Central memory CD8-positive, alpha-beta T cell (primary cell): ENCODE measurements around the gene SIGLEC5.
A peak's percentile ranks its signal among the peaks of the same experiment; 100 is the strongest.

Experiments
- ATAC-seq: fragments of 150-1000 bp; cut with Tn5 transposase; replicated peaks from 2 replicates; pipeline ENCODE4 v1.10.0; 2022; ENCODE audit warnings: mild to moderate bottlenecking, moderate FRiP score, moderate number of reproducible peaks; ENCODE audit not compliant: poor library complexity, severe bottlenecking; ENCODE audit errors: extremely low read depth
- DNase-seq, 2 donors: peaks; one replicate each; pipeline ENCODE4 v3.0.0; 2021; ENCODE audit warnings: low spot score in 2 of 2
- H3K27ac Mint-ChIP-seq: one replicate; pipeline ENCODE4 v1.8.0; 2022; ENCODE audit warnings: low read depth, mild to moderate bottlenecking, moderate library complexity, mixed read lengths
- H3K27me3 Mint-ChIP-seq: one replicate; pipeline ENCODE4 v1.8.0; 2022; ENCODE audit warnings: mixed read lengths
- H3K36me3 Mint-ChIP-seq: one replicate; pipeline ENCODE4 v1.8.0; 2022; ENCODE audit warnings: mild to moderate bottlenecking, moderate library complexity, mixed read lengths; ENCODE audit not compliant: insufficient read depth
- H3K4me1 Mint-ChIP-seq: one replicate; pipeline ENCODE4 v1.8.0; 2022; ENCODE audit warnings: mixed read lengths
- H3K4me3 Mint-ChIP-seq: one replicate; pipeline ENCODE4 v1.8.0; 2022; ENCODE audit warnings: mild to moderate bottlenecking, moderate library complexity, mixed read lengths
- H3K9me3 Mint-ChIP-seq: one replicate; pipeline ENCODE4 v1.8.0; 2022; ENCODE audit warnings: mixed read lengths

The SIGLEC5 gene

GRCh38 chr19:51593969-51594773 lies 36.0 kb downstream of the SIGLEC5 start:
- peaks cover 23% of the 10 kb centered on the region for H3K4me1 Mint-ChIP-seq
- ATAC-seq (peak; percentile 100), DNase-seq (peak; percentile 87 to 90)
- H3K4me3 Mint-ChIP-seq, result peak overlapping the region; percentile 100
- peak overlapping the region; percentile 94 for H3K27ac Mint-ChIP-seq
- H3K9me3 Mint-ChIP-seq, result peaks cover 5% of the 10 kb centered on the region
- H3K27me3 Mint-ChIP-seq, result no peaks in the 10 kb centered on the region
- peaks cover 6% of the 10 kb centered on the region for H3K36me3 Mint-ChIP-seq

- H3K4me1 Mint-ChIP-seq, result peaks cover 23% of the 10 kb centered on the region
- DNase-seq, result no peak
- H3K27ac Mint-ChIP-seq, result no peak overlapping the region
- peaks cover 6% of the 10 kb centered on the region for H3K36me3 Mint-ChIP-seq
- peak overlapping the region; percentile 100 for H3K4me3 Mint-ChIP-seq
- no peaks in the 10 kb centered on the region for H3K27me3 Mint-ChIP-seq
- ATAC-seq, result no peak
- peaks cover 5% of the 10 kb centered on the region for H3K9me3 Mint-ChIP-seq
Observed at GRCh38 chr19:51593138-51593890, 36.9 kb downstream of the SIGLEC5 start.

DNA sequence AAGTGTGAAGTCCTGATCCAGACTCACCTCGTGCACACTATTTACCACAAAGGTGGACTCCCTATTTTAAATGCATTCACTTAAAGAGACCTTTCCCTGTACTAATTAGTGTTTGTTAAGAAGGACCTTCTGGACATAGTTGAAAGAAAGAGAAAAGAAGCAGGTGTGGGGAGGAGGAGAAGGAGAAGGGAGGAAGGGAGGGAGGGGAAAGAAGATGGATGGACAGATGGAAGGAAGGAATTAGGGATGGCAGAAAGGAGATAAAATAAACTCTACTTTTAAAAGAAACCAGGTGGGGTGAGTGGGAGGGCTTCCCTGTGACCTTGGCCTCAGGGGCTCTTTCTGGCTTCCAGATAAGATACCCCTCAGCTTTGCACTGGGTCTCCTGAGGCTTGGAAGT lies 37.7 kb downstream of the SIGLEC5 start:
- Mint-ChIP-seq H3K27me3 (no peaks in the 10 kb centered on the region), H3K27ac (no peak overlapping the region), H3K9me3 (peaks cover 5% of the 10 kb centered on the region), H3K4me3 (peak overlapping the region; percentile 18), H3K36me3 (peaks cover 6% of the 10 kb centered on the region), H3K4me1 (peaks cover 23% of the 10 kb centered on the region)
- ATAC-seq (no peak), DNase-seq (no peak)

GRCh38 chr19:51590441-51590840 lies 39.8 kb downstream of the SIGLEC5 start:
- H3K4me3 Mint-ChIP-seq, result no peak overlapping the region
- H3K9me3 Mint-ChIP-seq, result peaks cover 18% of the 10 kb centered on the region
- H3K27ac Mint-ChIP-seq, result no peak overlapping the region
- H3K4me1 Mint-ChIP-seq, result peaks cover 23% of the 10 kb centered on the region
- H3K36me3 Mint-ChIP-seq, result peaks cover 9% of the 10 kb centered on the region
- DNase-seq, result no peak
- no peaks in the 10 kb centered on the region for H3K27me3 Mint-ChIP-seq
- ATAC-seq, result no peak

GRCh38 chr19:51589511-51589910 lies 40.7 kb downstream of the SIGLEC5 start:
- H3K4me3 Mint-ChIP-seq, result no peak overlapping the region
- H3K9me3 Mint-ChIP-seq, result peaks cover 18% of the 10 kb centered on the region
- H3K27ac Mint-ChIP-seq, result no peak overlapping the region
- DNase-seq (no peak), ATAC-seq (no peak)
- H3K27me3 Mint-ChIP-seq, result no peaks in the 10 kb centered on the region
- peaks cover 14% of the 10 kb centered on the region for H3K4me1 Mint-ChIP-seq
- peaks cover 7% of the 10 kb centered on the region for H3K36me3 Mint-ChIP-seq

DNA sequence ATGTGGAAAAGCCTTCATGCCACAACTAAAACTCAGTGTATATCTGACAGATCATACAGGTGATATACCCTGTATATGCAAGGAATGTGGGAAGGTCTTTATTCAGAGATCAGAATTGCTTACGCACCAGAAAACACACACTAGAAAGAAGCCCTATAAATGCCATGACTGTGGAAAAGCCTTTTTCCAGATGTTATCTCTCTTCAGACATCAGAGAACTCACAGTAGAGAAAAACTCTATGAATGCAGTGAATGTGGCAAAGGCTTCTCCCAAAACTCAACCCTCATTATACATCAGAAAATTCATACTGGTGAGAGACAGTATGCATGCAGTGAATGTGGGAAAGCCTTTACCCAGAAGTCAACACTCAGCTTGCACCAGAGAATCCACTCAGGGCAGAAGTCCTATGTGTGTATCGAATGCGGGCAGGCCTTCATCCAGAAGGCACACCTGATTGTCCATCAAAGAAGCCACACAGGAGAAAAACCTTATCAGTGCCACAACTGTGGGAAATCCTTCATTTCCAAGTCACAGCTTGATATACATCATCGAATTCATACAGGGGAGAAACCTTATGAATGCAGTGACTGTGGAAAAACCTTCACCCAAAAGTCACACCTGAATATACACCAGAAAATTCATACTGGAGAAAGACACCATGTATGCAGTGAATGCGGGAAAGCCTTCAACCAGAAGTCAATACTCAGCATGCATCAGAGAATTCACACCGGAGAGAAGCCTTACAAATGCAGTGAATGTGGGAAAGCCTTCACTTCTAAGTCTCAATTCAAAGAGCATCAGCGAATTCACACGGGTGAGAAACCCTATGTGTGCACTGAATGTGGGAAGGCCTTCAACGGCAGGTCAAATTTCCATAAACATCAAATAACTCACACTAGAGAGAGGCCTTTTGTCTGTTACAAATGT lies 42.7 kb downstream of the SIGLEC5 start:
- Mint-ChIP-seq H3K4me1 (no peaks in the 10 kb centered on the region), H3K27me3 (no peaks in the 10 kb centered on the region), H3K27ac (no peak overlapping the region), H3K4me3 (no peak overlapping the region), H3K36me3 (peaks cover 12% of the 10 kb centered on the region), H3K9me3 (peaks cover 18% of the 10 kb centered on the region)
- ATAC-seq (no peak), DNase-seq (no peak)

- H3K4me3 Mint-ChIP-seq, result no peak overlapping the region
- H3K4me1 Mint-ChIP-seq, result no peaks in the 10 kb centered on the region
- ATAC-seq, result no peak
- H3K27me3 Mint-ChIP-seq, result no peaks in the 10 kb centered on the region
- DNase-seq, result no peak
- H3K9me3 Mint-ChIP-seq, result peaks cover 18% of the 10 kb centered on the region
- no peak overlapping the region for H3K27ac Mint-ChIP-seq
- H3K36me3 Mint-ChIP-seq, result peaks cover 12% of the 10 kb centered on the region
Observed at GRCh38 chr19:51586799-51587198, 43.4 kb downstream of the SIGLEC5 start.

- peaks cover 15% of the 10 kb centered on the region for H3K36me3 Mint-ChIP-seq
- no peak for DNase-seq
- ATAC-seq, result no peak
- peaks cover 18% of the 10 kb centered on the region for H3K9me3 Mint-ChIP-seq
- no peaks in the 10 kb centered on the region for H3K4me1 Mint-ChIP-seq
- H3K27me3 Mint-ChIP-seq, result no peaks in the 10 kb centered on the region
- H3K4me3 Mint-ChIP-seq, result no peak overlapping the region
- H3K27ac Mint-ChIP-seq, result no peak overlapping the region
Observed at GRCh38 chr19:51586103-51586728, 44.0 kb downstream of the SIGLEC5 start.

GRCh38 chr19:51576850-51577249 lies 53.4 kb downstream of the SIGLEC5 start:
- Mint-ChIP-seq H3K9me3 (no peaks in the 10 kb centered on the region), H3K36me3 (peaks cover 28% of the 10 kb centered on the region), H3K27ac (no peak overlapping the region), H3K27me3 (no peaks in the 10 kb centered on the region), H3K4me1 (peaks cover 26% of the 10 kb centered on the region), H3K4me3 (no peak overlapping the region)
- no peak for DNase-seq
- no peak for ATAC-seq

DNA sequence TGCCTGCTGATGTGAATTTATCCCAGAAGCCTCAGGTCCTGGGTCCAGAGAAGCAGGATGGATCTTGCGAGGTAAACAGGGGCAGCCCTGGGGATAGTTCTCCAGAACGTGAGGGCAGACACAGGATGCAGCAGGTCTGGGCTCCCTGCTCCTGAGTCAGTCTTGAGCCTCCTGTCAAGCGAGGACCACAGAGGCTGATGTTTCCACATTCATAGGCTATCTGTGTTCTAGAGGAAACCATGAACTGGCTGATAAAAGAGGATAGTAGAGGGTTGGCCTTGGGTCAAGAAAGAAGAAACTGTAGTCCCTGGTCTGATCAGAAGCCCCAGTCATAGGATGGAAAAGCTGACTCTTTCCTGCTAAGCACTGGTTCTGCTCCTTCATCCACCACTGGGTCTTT lies 56.9 kb downstream of the SIGLEC5 start:
- Mint-ChIP-seq H3K4me3 (no peak overlapping the region), H3K4me1 (peaks cover 42% of the 10 kb centered on the region), H3K27me3 (no peaks in the 10 kb centered on the region), H3K9me3 (no peaks in the 10 kb centered on the region), H3K27ac (no peak overlapping the region), H3K36me3 (peaks cover 23% of the 10 kb centered on the region)
- DNase-seq, result no peak
- no peak for ATAC-seq

GRCh38 chr19:51572908-51573307 lies 57.3 kb downstream of the SIGLEC5 start:
- Mint-ChIP-seq H3K36me3 (peaks cover 19% of the 10 kb centered on the region), H3K9me3 (no peaks in the 10 kb centered on the region), H3K27me3 (no peaks in the 10 kb centered on the region), H3K27ac (no peak overlapping the region), H3K4me1 (peaks cover 42% of the 10 kb centered on the region), H3K4me3 (no peak overlapping the region)
- no peak for DNase-seq
- ATAC-seq, result no peak

DNA sequence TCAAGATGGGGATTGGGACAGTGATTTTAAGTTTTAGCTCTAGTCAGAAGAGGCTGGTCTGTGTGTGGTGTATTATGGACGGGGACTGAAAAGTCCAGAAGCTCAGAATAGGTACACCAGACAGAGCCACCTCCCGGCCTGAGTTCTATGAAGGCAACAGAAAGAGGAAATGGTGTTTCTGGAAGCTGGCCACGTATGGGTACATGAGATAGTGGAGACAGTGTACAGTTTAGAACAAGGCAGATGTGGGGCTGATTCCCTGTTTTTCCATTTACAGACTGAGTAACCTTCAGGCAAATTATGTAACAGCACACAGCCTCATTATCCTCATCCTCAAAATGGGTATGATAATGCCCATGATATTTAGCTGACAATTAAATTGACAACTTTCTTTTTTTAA lies 57.8 kb downstream of the SIGLEC5 start:
- Mint-ChIP-seq H3K27me3 (no peaks in the 10 kb centered on the region), H3K4me3 (peak overlapping the region; percentile 99), H3K27ac (no peak overlapping the region), H3K9me3 (no peaks in the 10 kb centered on the region), H3K36me3 (peaks cover 17% of the 10 kb centered on the region), H3K4me1 (peaks cover 42% of the 10 kb centered on the region)
- no peak for DNase-seq
- no peak for ATAC-seq
